SK-N-SH treated with all-trans-retinoic acid at 6 μM for 48 hours (cell line): ENCODE results near the gene TMEM132A.

Experiments
- ATAC-seq: fragments of 200-7000 bp; cut with Tn5 transposase; 3 replicates; pipeline ENCODE4 v1.9.1; 2020; ENCODE audit warnings: mild to moderate bottlenecking, moderate library complexity
- ARNTL ChIP-seq: fragments of 450-650 bp; formaldehyde crosslinking; IDR thresholded peaks from 2 replicates; pipeline ENCODE4 v1.5.0; 2020; ENCODE audit warnings: low read depth, mild to moderate bottlenecking, moderate library complexity, borderline replicate concordance
- CSDC2 ChIP-seq: fragments of 250-450 bp; sonication (Bioruptor Pico); IDR thresholded peaks from 2 replicates; pipeline ENCODE4 v1.5.0; 2020; ENCODE audit warnings: mild to moderate bottlenecking, moderate library complexity
- ESRRG ChIP-seq: fragments of 250-450 bp; sonication (Bioruptor Pico); IDR thresholded peaks from 2 replicates; pipeline ENCODE4 v1.6.1; 2021; ENCODE audit warnings: mild to moderate bottlenecking
- GLIS3 ChIP-seq: fragments of 250-450 bp; sonication (Bioruptor Pico); IDR thresholded peaks from 2 replicates; pipeline ENCODE4 v1.5.0; 2020; ENCODE audit warnings: mild to moderate bottlenecking, moderate library complexity
- ISL1 ChIP-seq: fragments of 250-450 bp; sonication (Bioruptor Pico); IDR thresholded peaks from 2 replicates; pipeline ENCODE4 v2.1.2; 2022; ENCODE audit warnings: mild to moderate bottlenecking, moderate library complexity
- OSR1 ChIP-seq: fragments of 250-450 bp; sonication (Bioruptor Pico); IDR thresholded peaks from 2 replicates; pipeline ENCODE4 v1.8.0; 2022; ENCODE audit warnings: moderate library complexity, mild to moderate bottlenecking, inconsistent platforms
- PPARA ChIP-seq: fragments of 250-450 bp; sonication (Bioruptor Pico); IDR thresholded peaks from 2 replicates; pipeline ENCODE4 v1.5.0; 2020; ENCODE audit warnings: mild to moderate bottlenecking, borderline replicate concordance
- RARB ChIP-seq: fragments of 250-450 bp; sonication (Bioruptor Pico); IDR thresholded peaks from 2 replicates; pipeline ENCODE4 v1.8.0; 2021; ENCODE audit warnings: mild to moderate bottlenecking, moderate library complexity
- SNAI2 ChIP-seq: fragments of 250-450 bp; sonication (Bioruptor Pico); IDR thresholded peaks from 2 replicates; pipeline ENCODE4 v1.5.0; 2020; ENCODE audit warnings: mild to moderate bottlenecking, moderate library complexity
- TCF4 ChIP-seq: fragments of 250-450 bp; sonication (Bioruptor Pico); IDR thresholded peaks from 2 replicates; pipeline ENCODE4 v1.8.0; 2021; ENCODE audit warnings: mild to moderate bottlenecking, moderate library complexity, borderline replicate concordance
- TOX ChIP-seq: fragments of 250-450 bp; sonication (Bioruptor Pico); IDR thresholded peaks from 2 replicates; pipeline ENCODE4 v1.8.0; 2021; ENCODE audit warnings: mild to moderate bottlenecking, moderate library complexity, borderline replicate concordance
- ZC3H10 ChIP-seq: fragments of 250-450 bp; sonication (Bioruptor Pico); IDR thresholded peaks from 2 replicates; pipeline ENCODE4 v1.5.1; 2021; ENCODE audit warnings: mild to moderate bottlenecking, moderate library complexity
- ZFP3 ChIP-seq: fragments of 250-450 bp; sonication (Bioruptor Pico); IDR thresholded peaks from 2 replicates; pipeline ENCODE4 v1.5.0; 2020; ENCODE audit warnings: mild to moderate bottlenecking, moderate library complexity
- ZFP30 ChIP-seq: fragments of 450-650 bp; formaldehyde crosslinking; IDR thresholded peaks from 2 replicates; pipeline ENCODE4 v1.5.0; 2022; ENCODE audit warnings: mild to moderate bottlenecking, moderate library complexity
- ZNF565 ChIP-seq: fragments of 450-650 bp; formaldehyde crosslinking; conservative IDR thresholded peaks from 2 replicates; pipeline ENCODE4 v1.5.0; 2020; ENCODE audit warnings: low read depth, mild to moderate bottlenecking, moderate library complexity
- ZNF70 ChIP-seq: fragments of 450-650 bp; formaldehyde crosslinking; IDR thresholded peaks from 2 replicates; pipeline ENCODE4 v1.5.0; 2020; ENCODE audit warnings: mild to moderate bottlenecking, moderate library complexity
- ZNF8 ChIP-seq: fragments of 450-650 bp; formaldehyde crosslinking; IDR thresholded peaks from 2 replicates; pipeline ENCODE4 v1.5.0; 2020; ENCODE audit warnings: mild to moderate bottlenecking, moderate library complexity
- TF ChIP-seq, protein P1 (sequence below): fragments of 250-450 bp; sonication (Bioruptor Pico); IDR thresholded peaks from 2 replicates; pipeline ENCODE4 v1.8.0; 2020; ENCODE audit warnings: mild to moderate bottlenecking, moderate library complexity, borderline replicate concordance
- TF ChIP-seq, protein P2 (sequence below): fragments of 250-450 bp; sonication (Bioruptor Pico); IDR thresholded peaks from 2 replicates; pipeline ENCODE4 v1.5.1; 2021; ENCODE audit warnings: mild to moderate bottlenecking, moderate library complexity
- TF ChIP-seq, protein P3 (sequence below): fragments of 250-450 bp; sonication (Bioruptor Pico); IDR thresholded peaks from 2 replicates; pipeline ENCODE4 v1.5.1; 2020; ENCODE audit warnings: low read depth, mild to moderate bottlenecking, moderate library complexity
- TF ChIP-seq, protein P4 (sequence below): fragments of 250-450 bp; sonication (Bioruptor Pico); IDR thresholded peaks from 2 replicates; pipeline ENCODE4 v1.8.0; 2021; ENCODE audit warnings: low read depth, mild to moderate bottlenecking, moderate library complexity, borderline replicate concordance
- TF ChIP-seq, protein P5 (sequence below): fragments of 250-450 bp; sonication (Bioruptor Pico); IDR thresholded peaks from 2 replicates; pipeline ENCODE4 v1.5.0; 2020; ENCODE audit warnings: mild to moderate bottlenecking, moderate library complexity

TMEM132A gene

DNA sequence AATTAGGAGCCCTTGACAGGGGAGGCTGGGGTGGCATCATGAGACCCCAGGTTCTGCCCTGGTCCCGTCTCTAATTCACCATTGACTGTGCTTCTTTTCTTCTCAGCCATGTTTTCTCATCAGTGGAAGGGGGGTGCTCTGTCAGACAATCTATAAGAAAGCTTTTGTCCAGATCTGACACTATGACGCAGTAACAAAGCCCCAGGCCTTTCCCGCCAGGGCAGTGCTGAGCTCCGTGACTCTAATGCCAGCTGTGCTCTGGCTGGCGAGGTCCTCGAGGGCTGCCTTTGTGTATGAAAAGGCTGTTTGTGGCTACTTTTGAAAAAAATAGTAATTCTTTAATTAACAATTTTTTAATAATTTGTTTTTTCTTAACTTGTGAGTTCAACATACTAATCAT is 50.5 kb downstream of the TMEM132A start:
- no peak for ATAC-seq
- TF ChIP-seq ZC3H10 (CRISPR knock-in tag) (no peak), CSDC2 (CRISPR knock-in tag) (no peak), OSR1 (CRISPR knock-in tag) (no peak), ZNF565 (no peak), GLIS3 (CRISPR knock-in tag) (no peak), SNAI2 (no peak), TCF4 (CRISPR knock-in tag) (no peak), TOX (CRISPR knock-in tag) (no peak), ZFP3 (CRISPR knock-in tag) (no peak), ZNF70 (CRISPR knock-in tag) (no peak), ARNTL (CRISPR knock-in tag) (no peak), ESRRG (CRISPR knock-in tag) (no peak), ZNF8 (CRISPR knock-in tag) (no peak), ZFP30 (CRISPR knock-in tag) (no peak), RARB (CRISPR knock-in tag) (no peak), ISL1 (no peak)
- TF ChIP-seq, protein P1, sequence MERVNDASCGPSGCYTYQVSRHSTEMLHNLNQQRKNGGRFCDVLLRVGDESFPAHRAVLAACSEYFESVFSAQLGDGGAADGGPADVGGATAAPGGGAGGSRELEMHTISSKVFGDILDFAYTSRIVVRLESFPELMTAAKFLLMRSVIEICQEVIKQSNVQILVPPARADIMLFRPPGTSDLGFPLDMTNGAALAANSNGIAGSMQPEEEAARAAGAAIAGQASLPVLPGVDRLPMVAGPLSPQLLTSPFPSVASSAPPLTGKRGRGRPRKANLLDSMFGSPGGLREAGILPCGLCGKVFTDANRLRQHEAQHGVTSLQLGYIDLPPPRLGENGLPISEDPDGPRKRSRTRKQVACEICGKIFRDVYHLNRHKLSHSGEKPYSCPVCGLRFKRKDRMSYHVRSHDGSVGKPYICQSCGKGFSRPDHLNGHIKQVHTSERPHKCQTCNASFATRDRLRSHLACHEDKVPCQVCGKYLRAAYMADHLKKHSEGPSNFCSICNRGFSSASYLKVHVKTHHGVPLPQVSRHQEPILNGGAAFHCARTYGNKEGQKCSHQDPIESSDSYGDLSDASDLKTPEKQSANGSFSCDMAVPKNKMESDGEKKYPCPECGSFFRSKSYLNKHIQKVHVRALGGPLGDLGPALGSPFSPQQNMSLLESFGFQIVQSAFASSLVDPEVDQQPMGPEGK (CRISPR knock-in tag) = no peak
- TF ChIP-seq, protein P2, sequence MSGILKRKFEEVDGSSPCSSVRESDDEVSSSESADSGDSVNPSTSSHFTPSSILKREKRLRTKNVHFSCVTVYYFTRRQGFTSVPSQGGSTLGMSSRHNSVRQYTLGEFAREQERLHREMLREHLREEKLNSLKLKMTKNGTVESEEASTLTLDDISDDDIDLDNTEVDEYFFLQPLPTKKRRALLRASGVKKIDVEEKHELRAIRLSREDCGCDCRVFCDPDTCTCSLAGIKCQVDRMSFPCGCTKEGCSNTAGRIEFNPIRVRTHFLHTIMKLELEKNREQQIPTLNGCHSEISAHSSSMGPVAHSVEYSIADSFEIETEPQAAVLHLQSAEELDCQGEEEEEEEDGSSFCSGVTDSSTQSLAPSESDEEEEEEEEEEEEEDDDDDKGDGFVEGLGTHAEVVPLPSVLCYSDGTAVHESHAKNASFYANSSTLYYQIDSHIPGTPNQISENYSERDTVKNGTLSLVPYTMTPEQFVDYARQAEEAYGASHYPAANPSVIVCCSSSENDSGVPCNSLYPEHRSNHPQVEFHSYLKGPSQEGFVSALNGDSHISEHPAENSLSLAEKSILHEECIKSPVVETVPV (CRISPR knock-in tag) = no peak
- TF ChIP-seq, protein P3, sequence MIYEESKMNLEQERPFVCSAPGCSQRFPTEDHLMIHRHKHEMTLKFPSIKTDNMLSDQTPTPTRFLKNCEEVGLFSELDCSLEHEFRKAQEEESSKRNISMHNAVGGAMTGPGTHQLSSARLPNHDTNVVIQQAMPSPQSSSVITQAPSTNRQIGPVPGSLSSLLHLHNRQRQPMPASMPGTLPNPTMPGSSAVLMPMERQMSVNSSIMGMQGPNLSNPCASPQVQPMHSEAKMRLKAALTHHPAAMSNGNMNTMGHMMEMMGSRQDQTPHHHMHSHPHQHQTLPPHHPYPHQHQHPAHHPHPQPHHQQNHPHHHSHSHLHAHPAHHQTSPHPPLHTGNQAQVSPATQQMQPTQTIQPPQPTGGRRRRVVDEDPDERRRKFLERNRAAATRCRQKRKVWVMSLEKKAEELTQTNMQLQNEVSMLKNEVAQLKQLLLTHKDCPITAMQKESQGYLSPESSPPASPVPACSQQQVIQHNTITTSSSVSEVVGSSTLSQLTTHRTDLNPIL (CRISPR knock-in tag) = no peak
- TF ChIP-seq, protein P4, sequence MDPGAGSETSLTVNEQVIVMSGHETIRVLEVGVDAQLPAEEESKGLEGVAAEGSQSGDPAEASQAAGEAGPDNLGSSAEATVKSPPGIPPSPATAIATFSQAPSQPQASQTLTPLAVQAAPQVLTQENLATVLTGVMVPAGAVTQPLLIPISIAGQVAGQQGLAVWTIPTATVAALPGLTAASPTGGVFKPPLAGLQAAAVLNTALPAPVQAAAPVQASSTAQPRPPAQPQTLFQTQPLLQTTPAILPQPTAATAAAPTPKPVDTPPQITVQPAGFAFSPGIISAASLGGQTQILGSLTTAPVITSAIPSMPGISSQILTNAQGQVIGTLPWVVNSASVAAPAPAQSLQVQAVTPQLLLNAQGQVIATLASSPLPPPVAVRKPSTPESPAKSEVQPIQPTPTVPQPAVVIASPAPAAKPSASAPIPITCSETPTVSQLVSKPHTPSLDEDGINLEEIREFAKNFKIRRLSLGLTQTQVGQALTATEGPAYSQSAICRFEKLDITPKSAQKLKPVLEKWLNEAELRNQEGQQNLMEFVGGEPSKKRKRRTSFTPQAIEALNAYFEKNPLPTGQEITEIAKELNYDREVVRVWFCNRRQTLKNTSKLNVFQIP = no peak

DNA sequence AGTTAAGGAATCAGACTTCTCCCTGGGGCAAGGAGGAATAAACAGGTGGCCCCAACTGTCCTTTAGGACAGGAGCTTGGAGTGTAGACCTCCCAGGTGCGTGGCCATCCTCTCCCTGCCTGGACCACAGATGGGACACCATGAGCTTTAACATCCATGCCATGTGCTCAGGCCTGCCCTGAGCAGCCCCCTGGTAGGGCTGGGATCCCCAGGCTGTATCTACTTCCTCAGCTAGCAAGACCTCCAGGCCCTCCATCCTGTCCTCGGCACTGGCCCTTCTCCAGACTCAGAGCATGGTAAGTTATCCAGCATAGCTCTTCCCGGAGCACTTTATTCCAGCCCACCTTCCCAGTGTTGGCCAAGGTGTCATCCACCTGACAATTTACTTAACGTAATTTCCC is 53.0 kb downstream of the TMEM132A start:
- TF ChIP-seq TCF4 (CRISPR knock-in tag) = no peak
- no peak for TF ChIP-seq ISL1
- TF ChIP-seq OSR1 (CRISPR knock-in tag) = no peak
- no peak for TF ChIP-seq RARB (CRISPR knock-in tag)
- TF ChIP-seq ARNTL (CRISPR knock-in tag) = no peak
- TF ChIP-seq TOX (CRISPR knock-in tag) = no peak
- TF ChIP-seq ZFP30 (CRISPR knock-in tag) = no peak
- TF ChIP-seq GLIS3 (CRISPR knock-in tag) = no peak
- TF ChIP-seq, protein P3 (CRISPR knock-in tag) = no peak
- no peak for TF ChIP-seq PPARA (CRISPR knock-in tag)
- TF ChIP-seq ZNF8 (CRISPR knock-in tag) = no peak
- TF ChIP-seq, protein P1 (CRISPR knock-in tag) = no peak
- TF ChIP-seq, protein P4 = no peak
- no peak for TF ChIP-seq CSDC2 (CRISPR knock-in tag)
- TF ChIP-seq, protein P2 (CRISPR knock-in tag) = no peak
- no peak for TF ChIP-seq ZC3H10 (CRISPR knock-in tag)
- TF ChIP-seq, protein P5, sequence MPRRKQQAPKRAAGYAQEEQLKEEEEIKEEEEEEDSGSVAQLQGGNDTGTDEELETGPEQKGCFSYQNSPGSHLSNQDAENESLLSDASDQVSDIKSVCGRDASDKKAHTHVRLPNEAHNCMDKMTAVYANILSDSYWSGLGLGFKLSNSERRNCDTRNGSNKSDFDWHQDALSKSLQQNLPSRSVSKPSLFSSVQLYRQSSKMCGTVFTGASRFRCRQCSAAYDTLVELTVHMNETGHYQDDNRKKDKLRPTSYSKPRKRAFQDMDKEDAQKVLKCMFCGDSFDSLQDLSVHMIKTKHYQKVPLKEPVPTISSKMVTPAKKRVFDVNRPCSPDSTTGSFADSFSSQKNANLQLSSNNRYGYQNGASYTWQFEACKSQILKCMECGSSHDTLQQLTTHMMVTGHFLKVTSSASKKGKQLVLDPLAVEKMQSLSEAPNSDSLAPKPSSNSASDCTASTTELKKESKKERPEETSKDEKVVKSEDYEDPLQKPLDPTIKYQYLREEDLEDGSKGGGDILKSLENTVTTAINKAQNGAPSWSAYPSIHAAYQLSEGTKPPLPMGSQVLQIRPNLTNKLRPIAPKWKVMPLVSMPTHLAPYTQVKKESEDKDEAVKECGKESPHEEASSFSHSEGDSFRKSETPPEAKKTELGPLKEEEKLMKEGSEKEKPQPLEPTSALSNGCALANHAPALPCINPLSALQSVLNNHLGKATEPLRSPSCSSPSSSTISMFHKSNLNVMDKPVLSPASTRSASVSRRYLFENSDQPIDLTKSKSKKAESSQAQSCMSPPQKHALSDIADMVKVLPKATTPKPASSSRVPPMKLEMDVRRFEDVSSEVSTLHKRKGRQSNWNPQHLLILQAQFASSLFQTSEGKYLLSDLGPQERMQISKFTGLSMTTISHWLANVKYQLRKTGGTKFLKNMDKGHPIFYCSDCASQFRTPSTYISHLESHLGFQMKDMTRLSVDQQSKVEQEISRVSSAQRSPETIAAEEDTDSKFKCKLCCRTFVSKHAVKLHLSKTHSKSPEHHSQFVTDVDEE (CRISPR knock-in tag) = no peak
- ATAC-seq = no peak
